ENCODE results near the gene MAP7D3. TPM values are rescaled to one million over a fixed set of nuclear protein-coding genes. Genes with fewer than 3 reads are reported as not detected.

MAP7D3 gene
- total RNA-seq, 1 donor from 2014 or later = 6.6 TPM

DNA sequence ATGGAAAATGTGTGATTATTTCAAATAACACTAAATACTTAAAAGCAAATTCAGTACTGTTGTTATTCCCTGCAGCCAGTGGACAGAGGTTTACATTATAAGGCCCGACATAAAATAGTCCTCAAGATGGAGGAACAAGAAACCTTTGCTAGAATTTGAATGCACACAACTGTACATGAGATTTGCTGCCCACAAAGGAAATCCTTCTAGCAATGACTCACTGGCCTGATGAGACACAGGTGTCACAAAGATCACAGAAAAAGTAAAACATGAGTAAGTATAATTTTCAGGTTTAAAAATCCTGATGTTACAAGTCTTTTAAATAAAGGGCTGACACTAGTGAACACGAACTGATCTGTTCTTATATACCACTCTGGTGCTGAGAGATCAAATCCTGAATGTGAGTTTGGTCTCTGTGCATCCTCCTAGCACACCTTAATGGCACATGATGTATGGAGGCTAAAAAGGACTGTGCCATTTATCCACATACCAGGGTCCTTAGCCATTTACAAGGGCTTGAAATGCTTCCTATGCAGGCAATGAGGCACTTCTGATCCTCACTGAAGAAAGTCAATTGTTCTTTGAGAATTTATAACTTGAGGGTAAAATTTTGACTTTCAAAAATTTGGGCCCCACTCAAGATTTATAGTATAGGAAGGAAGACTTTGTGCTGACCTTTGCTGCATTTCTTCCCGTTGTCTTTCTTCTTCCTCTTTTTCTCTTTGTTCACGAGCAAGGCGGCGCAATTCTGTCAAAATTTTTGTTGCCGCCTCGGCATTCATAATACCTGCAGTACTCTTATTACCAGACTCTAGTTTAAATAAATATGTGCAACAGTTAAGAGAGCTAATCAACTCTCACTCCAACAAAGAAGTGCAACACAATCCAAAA, 23.0 kb downstream of the MAP7D3 start:
- H3K27ac Mint-ChIP-seq (ENCODE audit: unreplicated experiment) = no peak overlapping the region
- no peak overlapping the region for H3K4me3 Mint-ChIP-seq (ENCODE audit: unreplicated experiment)
- H3K36me3 Mint-ChIP-seq (ENCODE audit: low read depth, unreplicated experiment) = peaks cover 6% of the 10 kb centered on the region
- no peaks in the 10 kb centered on the region for H3K27me3 Mint-ChIP-seq (ENCODE audit: unreplicated experiment)
- H3K9me3 Mint-ChIP-seq (ENCODE audit: unreplicated experiment) = no peaks in the 10 kb centered on the region
- TF ChIP-seq, protein P1, sequence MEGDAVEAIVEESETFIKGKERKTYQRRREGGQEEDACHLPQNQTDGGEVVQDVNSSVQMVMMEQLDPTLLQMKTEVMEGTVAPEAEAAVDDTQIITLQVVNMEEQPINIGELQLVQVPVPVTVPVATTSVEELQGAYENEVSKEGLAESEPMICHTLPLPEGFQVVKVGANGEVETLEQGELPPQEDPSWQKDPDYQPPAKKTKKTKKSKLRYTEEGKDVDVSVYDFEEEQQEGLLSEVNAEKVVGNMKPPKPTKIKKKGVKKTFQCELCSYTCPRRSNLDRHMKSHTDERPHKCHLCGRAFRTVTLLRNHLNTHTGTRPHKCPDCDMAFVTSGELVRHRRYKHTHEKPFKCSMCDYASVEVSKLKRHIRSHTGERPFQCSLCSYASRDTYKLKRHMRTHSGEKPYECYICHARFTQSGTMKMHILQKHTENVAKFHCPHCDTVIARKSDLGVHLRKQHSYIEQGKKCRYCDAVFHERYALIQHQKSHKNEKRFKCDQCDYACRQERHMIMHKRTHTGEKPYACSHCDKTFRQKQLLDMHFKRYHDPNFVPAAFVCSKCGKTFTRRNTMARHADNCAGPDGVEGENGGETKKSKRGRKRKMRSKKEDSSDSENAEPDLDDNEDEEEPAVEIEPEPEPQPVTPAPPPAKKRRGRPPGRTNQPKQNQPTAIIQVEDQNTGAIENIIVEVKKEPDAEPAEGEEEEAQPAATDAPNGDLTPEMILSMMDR (IDR thresholded peaks at IDR 0.05; ENCODE audit: unreplicated experiment) = no peak
- no peaks in the 10 kb centered on the region for H3K4me1 Mint-ChIP-seq (ENCODE audit: unreplicated experiment)
- no peak for DNase-seq (ENCODE audit: low spot score)

DNA sequence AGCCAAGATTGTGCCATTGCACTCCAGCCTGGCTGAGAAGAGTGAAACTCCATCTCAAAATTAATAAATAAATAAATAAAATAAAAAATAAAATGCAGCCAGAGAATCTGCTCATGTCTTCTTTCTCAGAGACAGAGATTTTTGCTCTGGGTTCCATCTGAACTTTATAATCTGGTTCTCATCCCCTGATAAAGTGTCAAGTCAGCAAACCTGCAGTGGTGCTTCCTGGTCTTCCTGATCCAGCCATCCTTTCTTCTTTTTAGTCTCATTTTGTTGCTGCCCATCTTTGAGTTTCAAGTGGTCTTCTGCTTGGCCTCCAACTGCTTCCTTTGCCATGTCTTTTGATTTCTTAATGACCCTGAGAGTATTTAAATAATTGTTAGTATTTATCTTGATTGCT, 24.1 kb downstream of the MAP7D3 start:
- H3K27ac Mint-ChIP-seq (ENCODE audit: unreplicated experiment) = no peak overlapping the region
- H3K4me3 Mint-ChIP-seq (ENCODE audit: unreplicated experiment) = no peak overlapping the region
- TF ChIP-seq, protein P1 (IDR thresholded peaks at IDR 0.05; ENCODE audit: unreplicated experiment) = no peak
- no peaks in the 10 kb centered on the region for H3K4me1 Mint-ChIP-seq (ENCODE audit: unreplicated experiment)
- peaks cover 6% of the 10 kb centered on the region for H3K36me3 Mint-ChIP-seq (ENCODE audit: low read depth, unreplicated experiment)
- H3K9me3 Mint-ChIP-seq (ENCODE audit: unreplicated experiment) = no peaks in the 10 kb centered on the region
- H3K27me3 Mint-ChIP-seq (ENCODE audit: unreplicated experiment) = no peaks in the 10 kb centered on the region
- no peak for DNase-seq (ENCODE audit: low spot score)

DNA sequence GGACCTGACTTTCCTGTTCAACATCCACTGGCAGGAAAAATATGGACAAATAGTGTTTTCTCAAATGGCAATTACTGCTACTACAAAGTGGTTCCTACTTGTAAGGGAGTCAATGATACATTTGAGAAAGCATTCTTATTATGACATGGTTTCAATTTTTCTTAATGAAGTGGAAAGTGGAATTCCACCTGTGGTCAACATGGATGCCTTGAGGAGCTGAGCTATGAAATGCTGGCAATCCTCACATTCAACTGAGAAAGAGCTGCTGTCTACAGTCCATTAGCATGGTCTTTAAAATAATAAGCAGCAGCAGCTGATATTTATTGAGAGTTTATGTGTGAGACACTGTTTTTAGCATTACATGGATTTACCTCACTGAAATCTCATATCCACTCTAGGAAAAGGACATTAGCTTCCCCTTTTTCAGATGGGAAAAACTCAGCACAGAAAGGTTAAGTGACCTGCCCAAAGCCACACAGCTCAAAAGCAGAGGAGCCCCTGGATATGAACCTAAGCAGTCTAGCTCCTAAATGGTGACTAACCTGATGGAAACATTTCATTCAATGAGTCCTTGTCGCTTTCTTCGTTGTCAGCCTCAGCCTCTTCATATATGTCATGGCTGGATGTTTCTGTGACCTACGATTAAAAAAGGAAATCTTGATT, 29.2 kb downstream of the MAP7D3 start:
- TF ChIP-seq, protein P1 (IDR thresholded peaks at IDR 0.05; ENCODE audit: unreplicated experiment) = no peak
- no peaks in the 10 kb centered on the region for H3K27me3 Mint-ChIP-seq (ENCODE audit: unreplicated experiment)
- H3K9me3 Mint-ChIP-seq (ENCODE audit: unreplicated experiment) = no peaks in the 10 kb centered on the region
- H3K4me1 Mint-ChIP-seq (ENCODE audit: unreplicated experiment) = no peaks in the 10 kb centered on the region
- DNase-seq (ENCODE audit: low spot score) = no peak
- H3K27ac Mint-ChIP-seq (ENCODE audit: unreplicated experiment) = no peak overlapping the region
- peaks cover 12% of the 10 kb centered on the region for H3K36me3 Mint-ChIP-seq (ENCODE audit: low read depth, unreplicated experiment)
- H3K4me3 Mint-ChIP-seq (ENCODE audit: unreplicated experiment) = peak overlapping the region; percentile 76

DNA sequence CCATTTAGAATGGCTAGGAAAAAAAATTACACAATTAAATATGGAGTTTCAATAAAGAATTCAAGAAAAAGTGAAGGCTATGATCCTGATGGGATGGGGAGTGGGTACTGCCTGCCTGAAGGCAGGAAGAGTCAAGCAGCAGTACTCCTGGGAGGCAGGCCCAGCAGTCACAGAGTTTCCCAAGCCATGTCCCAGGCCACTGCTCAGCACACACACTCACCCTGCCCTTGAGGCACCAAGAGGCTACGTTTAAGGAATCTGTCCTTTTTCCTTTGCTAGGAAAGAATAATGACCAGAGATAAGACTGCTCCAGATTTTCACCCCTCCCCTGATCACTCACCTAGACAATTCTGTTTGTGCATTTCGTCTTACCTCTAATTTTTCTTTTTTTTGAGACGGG, 30.2 kb downstream of the MAP7D3 start:
- TF ChIP-seq, protein P1 (IDR thresholded peaks at IDR 0.05; ENCODE audit: unreplicated experiment) = no peak
- Mint-ChIP-seq H3K27me3 (ENCODE audit: unreplicated experiment) (no peaks in the 10 kb centered on the region), H3K9me3 (ENCODE audit: unreplicated experiment) (no peaks in the 10 kb centered on the region), H3K36me3 (ENCODE audit: low read depth, unreplicated experiment) (peaks cover 12% of the 10 kb centered on the region), H3K4me1 (ENCODE audit: unreplicated experiment) (no peaks in the 10 kb centered on the region), H3K27ac (ENCODE audit: unreplicated experiment) (no peak overlapping the region), H3K4me3 (ENCODE audit: unreplicated experiment) (no peak overlapping the region)
- no peak for DNase-seq (ENCODE audit: low spot score)

DNA sequence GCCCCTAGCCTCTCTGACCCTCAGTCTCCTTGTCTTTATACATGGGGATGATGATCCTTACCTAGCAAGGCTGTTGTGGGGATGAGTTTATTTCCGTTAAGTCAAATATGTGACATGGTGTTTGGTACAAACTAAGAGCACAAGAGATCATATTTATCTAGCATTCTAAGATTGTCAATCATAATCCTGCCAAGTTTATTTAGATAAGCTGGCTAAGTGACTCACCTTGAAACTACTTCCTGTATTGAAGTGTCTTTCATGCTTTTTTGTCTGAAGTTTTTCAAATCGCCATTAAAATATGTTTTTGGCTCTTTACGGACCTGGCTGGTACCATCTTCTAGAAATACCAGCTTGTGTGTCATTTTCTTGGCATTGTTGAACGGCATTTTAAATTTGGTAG, 30.7 kb downstream of the MAP7D3 start:
- peaks cover 8% of the 10 kb centered on the region for H3K36me3 Mint-ChIP-seq (ENCODE audit: low read depth, unreplicated experiment)
- H3K4me1 Mint-ChIP-seq (ENCODE audit: unreplicated experiment) = no peaks in the 10 kb centered on the region
- H3K27me3 Mint-ChIP-seq (ENCODE audit: unreplicated experiment) = no peaks in the 10 kb centered on the region
- no peaks in the 10 kb centered on the region for H3K9me3 Mint-ChIP-seq (ENCODE audit: unreplicated experiment)
- H3K4me3 Mint-ChIP-seq (ENCODE audit: unreplicated experiment) = no peak overlapping the region
- TF ChIP-seq, protein P1 (IDR thresholded peaks at IDR 0.05; ENCODE audit: unreplicated experiment) = no peak
- no peak overlapping the region for H3K27ac Mint-ChIP-seq (ENCODE audit: unreplicated experiment)
- no peak for DNase-seq (ENCODE audit: low spot score)

Measured in endothelial cell (in vitro differentiated cells).